Smooth muscle cell (in vitro differentiated cells): ENCODE results near the gene NAA10. TPM values are rescaled to one million over a fixed set of nuclear protein-coding genes. Genes with fewer than 3 reads are reported as not detected.

ENCODE experiments used
- DNase-seq: peaks from one replicate; lab custom pipeline; 2025; ENCODE audit not compliant: unreplicated experiment; lab: John Stamatoyannopoulos, UW
- H2AFZ ChIP-seq: fragments of 200-600 bp; sonication (generic); 2 replicates; pipeline ENCODE4 v1.6.0; 2016; ENCODE audit warnings: antibody characterized with exemption, low read depth, mild to moderate bottlenecking
- H3F3A ChIP-seq: fragments of 200-600 bp; sonication (generic); 2 replicates; pipeline ENCODE4 v1.6.0; 2017; ENCODE audit warnings: antibody characterized with exemption, low read depth
- H3K27ac ChIP-seq: fragments of 200-600 bp; sonication (generic); 2 replicates; pipeline ENCODE4 v1.5.1; 2016; ENCODE audit warnings: low read depth, mild to moderate bottlenecking
- H3K27me3 ChIP-seq: fragments of 200-600 bp; sonication (generic); 2 replicates; pipeline ENCODE4 v1.6.1; 2016; ENCODE audit warnings: low read depth, mild to moderate bottlenecking
- H3K36me3 ChIP-seq: fragments of 200-600 bp; sonication (generic); 2 replicates; pipeline ENCODE4 v1.5.1; 2016; ENCODE audit warnings: low read depth
- H3K4me1 ChIP-seq: fragments of 200-600 bp; sonication (generic); 2 replicates; pipeline ENCODE4 v1.5.1; 2016; ENCODE audit warnings: low read depth
- H3K4me2 ChIP-seq: fragments of 200-600 bp; sonication (generic); 2 replicates; pipeline ENCODE4 v1.6.0; 2016; ENCODE audit warnings: mild to moderate bottlenecking
- H3K4me3 ChIP-seq: fragments of 200-600 bp; sonication (generic); 2 replicates; pipeline ENCODE4 v1.5.1; 2016; ENCODE audit warnings: mild to moderate bottlenecking
- H3K79me2 ChIP-seq: fragments of 200-600 bp; sonication (generic); 2 replicates; pipeline ENCODE4 v1.6.0; 2016; ENCODE audit warnings: low read depth, mild to moderate bottlenecking
- H3K9ac ChIP-seq: fragments of 200-600 bp; sonication (generic); 2 replicates; pipeline ENCODE4 v1.6.0; 2016; ENCODE audit warnings: low read depth
- H3K9me3 ChIP-seq: fragments of 200-600 bp; sonication (generic); replicated peaks from 2 replicates; pipeline ENCODE4 v1.5.1; 2016; ENCODE audit warnings: low read depth
- H4K20me1 ChIP-seq: fragments of 200-600 bp; sonication (generic); 2 replicates; pipeline ENCODE4 v1.6.0; 2016; ENCODE audit warnings: low read depth
- WGBS: methylation state at CpG from one replicate; pipeline ENCODE4 v1.1.7; 2016; ENCODE audit warnings: low lambda C conversion rate; 5-methylcytosine and 5-hydroxymethylcytosine counted together
- polyA plus RNA-seq: library from polyadenylated mRNA; unstranded; fragments of >200 nt; fragmentation: Nextera tagmentation; extraction: Ambion mirVana; gene quantifications from 2 replicates; pipeline ENCODE4 v1.2.1, GENCODE V29; 2016
- total RNA-seq: library from RNA; depleted of rRNA; stranded (reverse); fragments of >200 nt; gene quantifications from 2 replicates; pipeline ENCODE4 v1.2.3, GENCODE V29; 2014
- TF ChIP-seq, protein P1 (sequence below): fragments of 200-600 bp; sonication (generic); IDR thresholded peaks from 2 replicates; pipeline ENCODE4 v1.5.1; 2017; ENCODE audit warnings: borderline replicate concordance, mild to moderate bottlenecking, antibody characterized with exemption; ENCODE audit not compliant: insufficient read depth, poor library complexity, severe bottlenecking

The NAA10 gene
- total and polyA plus RNA-seq, 2 experiments from 2014 or later, result 81.2 to 124 TPM

- Histone ChIP-seq H3K79me2 (no peaks in the 10 kb centered on the region), H2AFZ (no peak overlapping the region), H3K9ac (no peak overlapping the region), H4K20me1 (no peaks in the 10 kb centered on the region), H3K4me2 (no peak overlapping the region), H3K4me1 (no peaks in the 10 kb centered on the region), H3K27me3 (no peaks in the 10 kb centered on the region), H3K27ac (no peak overlapping the region), H3K9me3 (no peaks in the 10 kb centered on the region), H3F3A (no peaks in the 10 kb centered on the region), H3K4me3 (no peak overlapping the region), H3K36me3 (no peaks in the 10 kb centered on the region)
- DNase-seq, result no peak
- TF ChIP-seq, protein P1, sequence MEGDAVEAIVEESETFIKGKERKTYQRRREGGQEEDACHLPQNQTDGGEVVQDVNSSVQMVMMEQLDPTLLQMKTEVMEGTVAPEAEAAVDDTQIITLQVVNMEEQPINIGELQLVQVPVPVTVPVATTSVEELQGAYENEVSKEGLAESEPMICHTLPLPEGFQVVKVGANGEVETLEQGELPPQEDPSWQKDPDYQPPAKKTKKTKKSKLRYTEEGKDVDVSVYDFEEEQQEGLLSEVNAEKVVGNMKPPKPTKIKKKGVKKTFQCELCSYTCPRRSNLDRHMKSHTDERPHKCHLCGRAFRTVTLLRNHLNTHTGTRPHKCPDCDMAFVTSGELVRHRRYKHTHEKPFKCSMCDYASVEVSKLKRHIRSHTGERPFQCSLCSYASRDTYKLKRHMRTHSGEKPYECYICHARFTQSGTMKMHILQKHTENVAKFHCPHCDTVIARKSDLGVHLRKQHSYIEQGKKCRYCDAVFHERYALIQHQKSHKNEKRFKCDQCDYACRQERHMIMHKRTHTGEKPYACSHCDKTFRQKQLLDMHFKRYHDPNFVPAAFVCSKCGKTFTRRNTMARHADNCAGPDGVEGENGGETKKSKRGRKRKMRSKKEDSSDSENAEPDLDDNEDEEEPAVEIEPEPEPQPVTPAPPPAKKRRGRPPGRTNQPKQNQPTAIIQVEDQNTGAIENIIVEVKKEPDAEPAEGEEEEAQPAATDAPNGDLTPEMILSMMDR, result no peak
- WGBS, result 57% methylated on average over 16 of the region's 23 CpGs
Observed at GRCh38 chrX:153941336-153942252, 6.8 kb upstream of the NAA10 start.

GRCh38 chrX:153939573-153939972 lies 4.7 kb upstream of the NAA10 start:
- no peak overlapping the region for H3K27ac ChIP-seq
- H3K4me1 ChIP-seq, result no peaks in the 10 kb centered on the region
- H3F3A ChIP-seq, result no peaks in the 10 kb centered on the region
- H3K79me2 ChIP-seq, result no peaks in the 10 kb centered on the region
- no peaks in the 10 kb centered on the region for H4K20me1 ChIP-seq
- H2AFZ ChIP-seq, result no peak overlapping the region
- H3K27me3 ChIP-seq, result no peaks in the 10 kb centered on the region
- no peak overlapping the region for H3K4me2 ChIP-seq
- no peaks in the 10 kb centered on the region for H3K9me3 ChIP-seq
- no peak overlapping the region for H3K9ac ChIP-seq
- TF ChIP-seq, protein P1, result no peak
- DNase-seq, result no peak
- no peak overlapping the region for H3K4me3 ChIP-seq
- WGBS, result 70% methylated on average over 7 of the region's 7 CpGs
- no peaks in the 10 kb centered on the region for H3K36me3 ChIP-seq

GRCh38 chrX:153938226-153938786 lies 3.5 kb upstream of the NAA10 start:
- DNase-seq, result no peak
- Histone ChIP-seq H3K4me2 (no peak overlapping the region), H3K27me3 (no peaks in the 10 kb centered on the region), H3K36me3 (no peaks in the 10 kb centered on the region), H3F3A (no peaks in the 10 kb centered on the region), H3K79me2 (peaks cover 4% of the 10 kb centered on the region), H3K9me3 (no peaks in the 10 kb centered on the region), H3K9ac (no peak overlapping the region), H2AFZ (no peak overlapping the region), H3K4me3 (no peak overlapping the region), H3K4me1 (no peaks in the 10 kb centered on the region), H4K20me1 (peaks cover 5% of the 10 kb centered on the region), H3K27ac (no peak overlapping the region)
- TF ChIP-seq, protein P1, result no peak
- 94% methylated on average over 10 of the region's 10 CpGs for WGBS
